Fibroblast of gingiva (primary cell): Measurements from ENCODE around the gene TNS2.
"Not testable (repeated sequence)": the region's sequence is repeated elsewhere in the genome, so short reads cannot be mapped to it uniquely, and the experiment has no call there.

Source experiments
- DNase-seq: peaks from one replicate; pipeline ENCODE4 v3.0.0-alpha.2; 2011; ENCODE audit warnings: low read depth

Gene TNS2

GRCh38 chr12:53049571-53050318 lies at the start of gene TNS2:
TSS of gene TNS2 (plus strand) at chr12:53050065. CDS start at chr12:53050186, 121 bp downstream.
- peak; percentile 84 for DNase-seq

- no peak for DNase-seq
Measured at GRCh38 chr12:53004178-53004577, 45.7 kb upstream of the TNS2 start.

- DNase-seq: no peak
Measured at GRCh38 chr12:53004582-53004981, 45.3 kb upstream of the TNS2 start.

GRCh38 chr12:53005215-53005985 lies 44.5 kb upstream of the TNS2 start:
- no peak for DNase-seq

- DNase-seq: peak; percentile 100
Measured at GRCh38 chr12:53005986-53006809, 43.7 kb upstream of the TNS2 start, which contains the start of gene EIF4B. TSS of gene EIF4B (plus strand) at chr12:53006456. CDS start at chr12:53006484, 28 bp downstream.

GRCh38 chr12:53006810-53007309 lies 43.0 kb upstream of the TNS2 start:
- peak; percentile 53 for DNase-seq

- DNase-seq: no peak
Measured at GRCh38 chr12:53007343-53007742, 42.5 kb upstream of the TNS2 start.

GRCh38 chr12:53008760-53009159 lies 41.1 kb upstream of the TNS2 start:
- DNase-seq: not testable (repeated sequence)

GRCh38 chr12:53010955-53011354 lies 38.9 kb upstream of the TNS2 start:
- no peak for DNase-seq

GRCh38 chr12:53011889-53012288 lies 38.0 kb upstream of the TNS2 start:
- DNase-seq: no peak

- no peak for DNase-seq
Measured at GRCh38 chr12:53012928-53013327, 36.9 kb upstream of the TNS2 start.

GRCh38 chr12:53014709-53015108 lies 35.2 kb upstream of the TNS2 start:
- no peak for DNase-seq

- DNase-seq: no peak
Measured at GRCh38 chr12:53025250-53025649, 24.6 kb upstream of the TNS2 start.

- DNase-seq: not testable (repeated sequence)
Measured at GRCh38 chr12:53027014-53027413, 22.9 kb upstream of the TNS2 start.

GRCh38 chr12:53031616-53032015 lies 18.2 kb upstream of the TNS2 start:
- DNase-seq: no peak

GRCh38 chr12:53033832-53034231 lies 16.0 kb upstream of the TNS2 start:
- DNase-seq: not testable (repeated sequence)

- no peak for DNase-seq
Measured at GRCh38 chr12:53034459-53034858, 15.4 kb upstream of the TNS2 start.

GRCh38 chr12:53036802-53037201 lies 13.1 kb upstream of the TNS2 start:
- DNase-seq: no peak

GRCh38 chr12:53039851-53040250 lies 10.0 kb upstream of the TNS2 start:
- no peak for DNase-seq

GRCh38 chr12:53042607-53043454 lies 7.0 kb upstream of the TNS2 start:
- DNase-seq: no peak

- DNase-seq: no peak
Measured at GRCh38 chr12:53044052-53044581, 5.7 kb upstream of the TNS2 start.
